ENCODE measurements around the gene MTCL1.

MTCL1 gene

GRCh38 chr18:8771930-8772329, 66.6 kb downstream of the MTCL1 start:
- DNase-seq (ENCODE audit: low read depth in 2 of 2), result no peak

- no peak for DNase-seq (ENCODE audit: low read depth in 2 of 2)
Observed at GRCh38 chr18:8773980-8774379, 68.6 kb downstream of the MTCL1 start.

- DNase-seq (ENCODE audit: low read depth in 2 of 2), result no peak
Observed at GRCh38 chr18:8776013-8776943, 70.9 kb downstream of the MTCL1 start.

- no peak for DNase-seq (ENCODE audit: low read depth in 2 of 2)
Observed at GRCh38 chr18:8777846-8778245, 72.5 kb downstream of the MTCL1 start.

- DNase-seq (ENCODE audit: low read depth in 2 of 2), result no peak
Observed at GRCh38 chr18:8778386-8778785, 73.0 kb downstream of the MTCL1 start.

- DNase-seq (ENCODE audit: low read depth in 2 of 2), result no peak
Observed at GRCh38 chr18:8778824-8779223, 73.5 kb downstream of the MTCL1 start.

GRCh38 chr18:8779251-8779650, 73.9 kb downstream of the MTCL1 start:
- no peak for DNase-seq (ENCODE audit: low read depth in 2 of 2)

GRCh38 chr18:8780227-8780626, 74.9 kb downstream of the MTCL1 start:
- no peak for DNase-seq (ENCODE audit: low read depth in 2 of 2)

GRCh38 chr18:8781671-8782070, 76.3 kb downstream of the MTCL1 start:
- no peak for DNase-seq (ENCODE audit: low read depth in 2 of 2)

GRCh38 chr18:8783335-8783993, 78.1 kb downstream of the MTCL1 start:
- DNase-seq (ENCODE audit: low read depth in 2 of 2), result no peak

- no peak for DNase-seq (ENCODE audit: low read depth in 2 of 2)
Observed at GRCh38 chr18:8783994-8784530, 78.7 kb downstream of the MTCL1 start.

- DNase-seq (ENCODE audit: low read depth in 2 of 2), result no peak
Observed at GRCh38 chr18:8785261-8785660, 79.9 kb downstream of the MTCL1 start.

- DNase-seq (ENCODE audit: low read depth in 2 of 2), result no peak
Observed at GRCh38 chr18:8785855-8786482, 80.6 kb downstream of the MTCL1 start.

- DNase-seq (ENCODE audit: low read depth in 2 of 2), result no peak
Observed at GRCh38 chr18:8786483-8787370, 81.4 kb downstream of the MTCL1 start.

GRCh38 chr18:8787371-8787670, 82.0 kb downstream of the MTCL1 start:
- no peak for DNase-seq (ENCODE audit: low read depth in 2 of 2)

GRCh38 chr18:8787794-8788193, 82.4 kb downstream of the MTCL1 start:
- DNase-seq (ENCODE audit: low read depth in 2 of 2), result no peak

- no peak for DNase-seq (ENCODE audit: low read depth in 2 of 2)
Observed at GRCh38 chr18:8788503-8789429, 83.4 kb downstream of the MTCL1 start.

- no peak for DNase-seq (ENCODE audit: low read depth in 2 of 2)
Observed at GRCh38 chr18:8791171-8791651, 85.9 kb downstream of the MTCL1 start.

- no peak for DNase-seq (ENCODE audit: low read depth in 2 of 2)
Observed at GRCh38 chr18:8792688-8793316, 87.4 kb downstream of the MTCL1 start.
